Myocyte (in vitro differentiated cells): ENCODE measurements around the gene DIS3L2. TPM values are rescaled to one million over a fixed set of nuclear protein-coding genes. Genes with fewer than 3 reads are reported as not detected.

Source experiments
- DNase-seq: peaks from one replicate; pipeline ENCODE4 v3.0.0-alpha.2; 2012; ENCODE audit warnings: low read depth
- total RNA-seq: library from RNA; depleted of rRNA; stranded (reverse); fragments of >200 nt; gene quantifications from 2 replicates; pipeline ENCODE4 v1.2.3, GENCODE V29; 2014

Gene DIS3L2
- total RNA-seq, 1 donor from 2014 or later = 20.5 TPM

- DNase-seq = peak; percentile 26
Measured at GRCh38 chr2:232111551-232111950, 150.0 kb downstream of the DIS3L2 start.

- DNase-seq = no peak
Measured at GRCh38 chr2:232113821-232114220, 152.3 kb downstream of the DIS3L2 start.

DNA sequence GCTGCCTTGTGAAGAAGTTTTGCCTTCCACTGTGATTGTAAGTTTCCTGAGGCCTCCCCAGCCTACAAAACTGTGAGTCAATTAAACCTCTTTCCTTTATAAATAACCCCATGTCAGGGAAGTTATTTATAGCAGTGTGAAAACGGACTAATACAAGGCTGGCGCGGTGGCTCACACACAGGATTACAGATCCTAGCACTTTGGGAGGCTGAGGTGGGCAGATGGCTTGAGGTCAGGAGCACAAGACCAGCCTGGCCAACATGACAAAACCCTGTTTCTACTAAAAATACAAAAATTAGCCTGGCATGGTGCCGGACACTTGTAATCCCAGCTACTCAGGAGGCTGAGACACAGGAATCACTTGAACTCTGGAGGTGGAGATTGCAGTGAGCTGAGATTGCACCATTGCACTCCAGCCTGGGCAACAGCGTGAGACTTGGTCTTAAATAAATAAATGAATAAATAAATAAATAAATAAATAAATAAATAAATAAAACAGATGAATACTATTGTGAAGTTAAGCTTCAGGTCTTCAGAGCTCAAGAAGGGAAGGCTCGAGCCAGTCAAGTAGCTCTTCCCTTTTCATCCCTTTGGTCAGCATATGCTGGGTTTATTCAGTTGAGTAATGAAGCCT lies 154.3 kb downstream of the DIS3L2 start:
- DNase-seq = peak; percentile 30

DNA sequence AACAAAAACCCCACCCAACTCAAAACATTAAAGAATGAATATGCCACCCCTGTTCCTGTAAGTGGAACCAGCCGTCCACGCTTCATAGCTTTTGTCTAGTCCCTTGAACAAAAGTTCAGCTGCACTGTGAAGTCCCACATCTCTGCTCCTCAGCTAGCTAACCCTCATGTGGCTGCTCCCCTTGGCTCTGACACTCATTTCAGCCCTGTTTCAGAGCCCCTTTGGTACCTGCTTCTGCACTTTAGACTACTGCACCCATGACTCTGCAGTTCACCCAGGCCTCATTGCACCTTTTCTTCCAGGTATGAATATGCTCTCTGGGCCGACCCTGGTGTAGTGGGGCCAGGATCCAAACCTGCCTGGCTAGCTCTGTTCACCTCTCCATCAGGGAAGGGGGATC lies 155.3 kb downstream of the DIS3L2 start:
- DNase-seq = no peak

DNA sequence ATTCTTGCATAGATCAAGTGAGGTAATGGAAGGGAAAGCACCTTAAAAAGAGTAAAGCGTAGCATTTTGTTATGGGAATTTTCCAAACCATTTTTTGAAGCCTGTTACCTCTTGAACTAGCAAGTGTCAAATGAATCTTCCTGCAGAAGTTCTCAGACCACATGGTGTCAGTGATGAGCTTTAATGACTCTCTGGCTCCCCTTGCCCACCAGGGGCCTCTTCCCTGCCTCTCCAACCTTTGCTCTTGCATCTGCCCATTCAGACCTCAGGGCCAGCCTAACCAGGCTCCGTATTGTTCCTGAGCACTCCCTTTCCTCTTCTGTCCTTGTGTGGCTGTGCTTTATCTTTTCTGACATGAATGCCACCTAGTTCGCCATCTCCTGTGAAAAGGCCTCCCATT lies 155.9 kb downstream of the DIS3L2 start:
- no peak for DNase-seq

DNA sequence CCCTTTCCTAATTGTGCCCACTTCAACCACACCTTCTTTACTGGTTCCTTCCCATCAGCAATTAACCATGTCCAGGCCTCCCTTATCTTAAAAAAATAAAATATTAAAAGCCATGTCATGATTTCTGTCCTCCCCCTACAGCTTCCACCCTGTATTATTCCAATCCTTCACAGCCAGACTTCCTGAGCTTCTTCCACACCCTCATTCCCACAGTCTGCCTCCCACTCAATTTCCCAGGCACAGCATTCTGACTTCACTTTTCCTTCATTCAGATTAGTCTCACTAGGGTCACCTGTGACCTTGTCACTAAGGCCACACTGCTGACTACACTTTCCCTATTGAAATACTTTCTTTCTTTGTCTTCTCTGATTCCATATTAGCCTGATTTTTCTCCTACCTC lies 159.4 kb downstream of the DIS3L2 start:
- no peak for DNase-seq

DNA sequence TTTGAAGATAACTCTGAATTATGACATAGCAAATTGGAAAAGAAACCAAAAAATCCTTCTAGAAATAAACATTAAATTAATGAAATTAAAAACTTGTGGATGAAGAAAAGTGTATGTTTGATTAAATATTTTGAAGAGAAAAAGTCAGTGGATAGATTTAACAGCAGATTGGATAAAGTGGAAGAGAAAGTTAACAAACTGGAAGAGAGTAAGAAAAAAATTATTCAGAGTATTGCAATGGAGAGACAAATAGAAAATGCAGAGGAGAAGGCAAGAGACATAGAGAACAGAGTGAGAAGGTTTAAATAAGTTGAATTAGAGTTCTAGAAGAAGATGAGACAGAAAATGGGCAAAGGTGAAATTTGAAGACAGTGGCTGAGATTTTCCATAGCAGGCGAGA lies 162.8 kb downstream of the DIS3L2 start:
- DNase-seq = no peak

DNA sequence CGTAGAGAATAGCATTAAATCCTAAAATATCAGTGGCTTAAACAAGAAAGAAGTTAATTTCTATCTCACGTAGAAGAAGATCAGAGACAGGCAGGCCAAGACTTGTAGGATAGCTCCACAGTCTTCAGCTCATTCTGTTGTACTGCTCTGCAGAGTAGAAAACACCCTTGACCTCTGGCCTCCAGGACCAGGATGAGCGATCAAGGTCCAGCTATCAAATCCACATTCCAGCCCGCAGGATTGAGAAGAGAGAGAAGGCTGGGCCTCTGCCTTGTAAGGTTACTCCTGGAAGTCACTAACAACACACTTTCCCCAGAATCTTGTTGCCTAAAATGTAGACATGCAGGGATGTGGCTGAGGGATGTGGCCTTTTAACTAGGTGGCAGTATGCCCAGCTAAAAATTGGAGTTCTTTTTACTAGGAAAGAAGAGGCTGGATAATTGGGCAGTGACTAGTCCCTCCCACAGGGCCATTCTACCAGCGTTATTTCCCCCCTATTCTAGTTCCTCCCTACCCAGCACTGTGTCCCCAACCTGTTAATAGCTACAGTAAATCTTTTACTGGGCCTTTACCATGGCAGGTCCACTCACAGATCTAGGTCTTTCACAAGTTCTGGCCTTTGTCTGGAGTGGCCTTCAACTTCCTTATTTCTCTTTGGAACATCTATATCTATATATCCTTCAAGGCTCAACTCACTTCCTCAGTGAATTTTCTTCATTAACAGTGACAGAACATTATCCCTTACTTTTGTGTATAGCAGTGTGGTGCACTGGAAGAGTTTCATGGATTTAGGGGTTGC lies 165.0 kb downstream of the DIS3L2 start:
- no peak for DNase-seq

GRCh38 chr2:232129483-232129882 lies 168.0 kb downstream of the DIS3L2 start:
- DNase-seq = no peak

- no peak for DNase-seq
Measured at GRCh38 chr2:232132181-232132580, 170.7 kb downstream of the DIS3L2 start.

DNA sequence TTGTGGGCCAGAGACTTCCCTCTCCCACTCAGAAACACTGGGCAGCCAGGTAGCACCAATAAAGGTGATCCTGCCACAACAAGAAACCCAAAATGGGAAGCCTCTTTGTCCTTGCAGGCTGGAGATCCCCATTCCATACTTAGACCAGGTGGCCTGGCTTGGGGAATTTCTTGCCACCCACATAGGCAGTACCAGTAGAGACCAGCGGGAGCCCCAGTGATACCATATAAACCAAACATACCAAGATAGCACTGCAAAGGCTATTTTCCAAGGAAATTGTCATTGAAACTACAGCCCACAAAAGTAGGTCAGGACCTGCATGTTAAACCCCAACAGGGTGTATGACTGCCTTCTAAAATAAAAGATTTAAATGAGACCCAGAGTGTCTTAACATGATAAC lies 171.6 kb downstream of the DIS3L2 start:
- peak; percentile 36 for DNase-seq

- DNase-seq = no peak
Measured at GRCh38 chr2:232134939-232135338, 173.4 kb downstream of the DIS3L2 start.

DNA sequence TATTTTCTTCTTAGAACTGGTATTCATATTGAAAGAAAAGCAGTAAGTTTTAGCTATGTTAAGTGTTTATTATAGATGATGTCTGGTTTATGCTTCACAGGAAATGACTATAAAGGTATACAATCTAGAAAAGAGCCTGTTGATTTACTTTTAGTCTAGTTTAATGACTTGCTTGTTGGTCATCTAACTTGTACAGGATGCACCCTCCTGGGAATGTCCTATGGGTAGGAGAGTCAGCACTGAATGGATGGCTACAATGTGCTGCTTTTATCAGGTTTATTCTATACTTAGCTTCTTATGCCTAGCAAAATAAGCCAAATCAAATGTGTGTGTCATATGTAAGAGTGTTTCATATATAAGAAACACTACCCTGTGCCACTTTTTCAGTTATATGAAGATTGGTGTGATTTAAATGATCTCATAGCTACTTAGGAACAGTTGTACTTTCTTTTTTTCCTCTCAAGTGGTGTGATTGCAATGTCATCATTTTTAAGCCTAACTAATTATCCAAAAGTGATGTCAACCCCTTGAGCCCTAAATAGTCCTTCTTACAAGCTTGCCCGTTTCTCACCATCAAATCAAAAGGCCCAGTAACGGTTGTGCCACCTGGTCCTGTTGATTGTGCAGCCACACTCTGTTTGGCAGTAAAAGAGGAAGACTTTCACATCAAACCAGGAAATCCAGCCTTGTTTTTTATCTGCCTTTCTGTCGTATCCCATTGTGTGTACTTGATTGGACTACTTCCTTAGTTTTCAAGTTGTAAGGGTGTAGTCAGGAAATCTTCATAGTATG lies 176.0 kb downstream of the DIS3L2 start:
- no peak for DNase-seq

- no peak for DNase-seq
Measured at GRCh38 chr2:232138441-232138840, 176.9 kb downstream of the DIS3L2 start.

DNA sequence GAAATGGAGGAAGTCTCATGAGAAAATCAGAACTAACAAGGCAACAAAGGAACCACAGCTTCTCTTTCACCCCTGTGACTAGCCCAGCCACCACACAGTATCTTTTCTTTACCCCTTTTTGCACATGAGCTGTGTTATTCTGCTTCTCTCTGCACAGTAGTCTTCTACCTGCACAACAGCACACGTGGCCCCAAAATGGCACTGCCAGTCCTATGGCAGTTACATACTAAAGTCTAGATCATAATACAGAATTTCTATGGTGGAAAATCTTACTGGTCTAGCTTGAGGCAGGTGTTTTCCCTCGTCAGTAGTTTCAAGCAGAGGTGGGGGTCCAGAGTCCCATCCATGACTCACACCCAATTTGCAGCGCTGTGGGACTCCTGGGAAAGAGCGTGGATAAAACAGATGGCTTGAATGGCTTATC lies 177.7 kb downstream of the DIS3L2 start:
- DNase-seq = no peak

- DNase-seq = no peak
Measured at GRCh38 chr2:232139786-232140562, 178.5 kb downstream of the DIS3L2 start.

DNA sequence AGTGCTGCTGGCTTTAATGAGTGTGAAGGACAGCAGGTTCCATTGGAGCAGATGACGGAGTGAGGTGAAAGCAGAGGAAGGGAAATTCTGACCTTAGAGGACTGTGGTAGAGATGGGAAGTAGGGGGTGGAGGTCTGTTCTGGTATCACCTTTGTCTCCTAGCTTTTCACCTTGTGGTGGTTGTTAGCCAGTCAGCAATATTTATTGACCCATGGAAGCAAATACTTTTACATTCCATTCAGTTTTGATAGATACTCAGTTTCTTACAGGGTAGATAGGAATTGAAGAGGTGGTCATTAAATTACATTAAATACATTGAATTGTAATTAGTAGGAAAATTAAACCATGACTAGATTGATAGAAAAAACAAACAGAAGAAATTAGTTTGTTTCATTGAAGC lies 180.1 kb downstream of the DIS3L2 start:
- no peak for DNase-seq

GRCh38 chr2:232142049-232142448 lies 180.5 kb downstream of the DIS3L2 start:
- DNase-seq = peak; percentile 43

DNA sequence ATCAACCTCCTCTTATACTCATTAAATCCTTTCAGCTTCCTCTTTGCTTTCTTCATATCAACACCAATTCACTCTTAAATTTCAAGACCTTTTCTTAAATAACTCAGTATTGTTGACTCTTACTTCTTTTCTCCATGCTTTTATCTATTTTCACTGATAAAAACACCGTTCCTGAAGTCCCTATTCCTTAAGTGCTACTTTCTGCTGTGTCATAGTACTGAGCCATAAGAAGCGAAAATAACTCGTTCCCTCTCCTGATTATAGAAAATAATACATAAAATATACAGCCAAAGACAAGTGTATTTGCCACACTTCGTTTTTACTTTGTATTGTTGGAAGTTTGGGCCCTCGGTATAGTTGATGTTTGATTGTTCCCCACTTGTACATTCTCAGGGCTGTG lies 181.0 kb downstream of the DIS3L2 start:
- no peak for DNase-seq

DNA sequence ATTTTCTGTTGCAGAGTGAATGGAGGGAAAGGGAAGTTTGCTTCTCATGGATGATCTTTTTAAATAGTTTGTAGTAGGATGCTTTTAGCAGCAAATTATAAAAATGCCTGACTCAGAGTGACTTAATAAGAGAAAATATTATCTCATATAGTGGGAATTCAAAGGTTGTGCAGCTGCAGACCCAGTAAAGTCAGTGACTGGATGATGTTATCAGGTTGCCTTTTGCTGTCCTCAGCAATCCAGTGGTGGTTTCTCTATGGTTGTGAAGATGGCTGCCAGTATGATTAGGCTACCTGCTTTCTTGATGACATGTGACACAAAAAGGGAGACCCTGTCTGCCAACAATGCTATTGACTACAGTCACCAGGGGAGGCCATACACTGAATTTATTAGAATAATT lies 184.8 kb downstream of the DIS3L2 start:
- DNase-seq = peak; percentile 36

GRCh38 chr2:232147440-232148077 lies 186.0 kb downstream of the DIS3L2 start:
- DNase-seq = peak; percentile 13
